ENCODE results near the gene RMI2.

RMI2 gene

DNA sequence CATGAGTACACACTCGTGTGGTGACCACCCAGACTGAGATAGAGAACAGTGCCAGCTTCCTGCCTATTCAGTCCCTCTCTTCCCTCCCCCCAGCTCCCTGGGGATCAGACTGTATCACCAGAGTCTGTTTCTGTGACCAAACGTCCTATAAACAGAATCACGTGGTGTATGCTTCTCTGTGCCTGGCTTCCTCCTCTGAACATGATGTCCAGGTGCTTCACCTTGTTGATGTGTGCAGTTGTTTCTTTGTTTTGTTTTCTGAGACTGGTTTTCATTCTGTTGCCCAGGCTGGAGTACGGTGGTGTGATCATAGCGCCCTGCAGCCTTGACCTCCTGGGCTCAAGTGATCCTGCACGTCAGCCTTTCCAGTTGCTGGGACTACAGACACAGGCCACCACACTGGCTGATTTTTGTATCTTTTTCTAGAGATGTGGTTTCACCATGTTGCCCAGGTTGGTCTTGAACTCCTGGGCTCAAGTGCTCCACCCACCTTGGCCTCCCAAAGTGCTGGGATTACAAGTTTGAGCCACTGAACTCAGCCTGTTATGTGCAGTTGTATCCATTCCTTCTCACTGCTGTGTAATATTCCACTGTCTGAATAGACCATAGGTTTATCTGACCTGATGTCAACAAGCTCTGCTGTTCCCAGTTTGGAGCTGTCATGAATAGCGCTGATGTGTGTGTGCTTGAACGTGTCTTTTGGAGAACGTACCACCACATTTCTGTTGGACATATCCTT lies 35.2 kb upstream of the RMI2 start:
- in situ Hi-C loops (cut with MboI; ENCODE audit: low sequenced_read_pairs) = no loop called here

GRCh38 chr16:11310634-11310977 lies 34.7 kb upstream of the RMI2 start:
- in situ Hi-C loops (cut with MboI; ENCODE audit: low sequenced_read_pairs) = no loop called here

- in situ Hi-C loops (cut with MboI; ENCODE audit: low sequenced_read_pairs) = no loop called here
These were observed 34.2 kb upstream of the RMI2 start for GRCh38 chr16:11310997-11311561.

- in situ Hi-C loops (cut with MboI; ENCODE audit: low sequenced_read_pairs) = no loop called here
These were observed 32.4 kb upstream of the RMI2 start for GRCh38 chr16:11312718-11313492.

GRCh38 chr16:11313493-11314308 lies 31.6 kb upstream of the RMI2 start:
- in situ Hi-C loops (cut with MboI; ENCODE audit: low sequenced_read_pairs) = no loop called here

- in situ Hi-C loops (cut with MboI; ENCODE audit: low sequenced_read_pairs) = no loop called here
These were observed 30.9 kb upstream of the RMI2 start for GRCh38 chr16:11314309-11314894.

DNA sequence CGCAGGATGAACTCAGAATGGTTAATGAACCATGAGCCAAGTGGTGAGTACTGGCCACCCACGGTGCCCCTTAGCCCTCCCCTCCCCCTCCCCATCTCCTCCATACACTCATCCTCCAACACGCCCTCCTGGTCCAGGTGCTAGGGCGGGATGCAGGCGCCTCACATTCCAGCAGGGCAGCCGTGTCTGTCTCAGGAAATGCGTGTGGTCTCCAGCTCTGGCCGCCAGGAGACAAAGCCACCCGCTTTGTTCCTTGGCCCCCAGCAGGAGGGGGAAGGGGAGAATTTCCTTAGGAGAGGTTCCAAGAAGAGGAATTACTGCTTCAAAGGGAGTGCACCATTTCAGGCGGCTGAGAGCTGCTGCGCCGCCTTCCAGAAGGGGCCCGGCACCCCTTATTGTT lies 29.7 kb upstream of the RMI2 start:
- in situ Hi-C loops (cut with MboI; ENCODE audit: low sequenced_read_pairs) = no loop called here

DNA sequence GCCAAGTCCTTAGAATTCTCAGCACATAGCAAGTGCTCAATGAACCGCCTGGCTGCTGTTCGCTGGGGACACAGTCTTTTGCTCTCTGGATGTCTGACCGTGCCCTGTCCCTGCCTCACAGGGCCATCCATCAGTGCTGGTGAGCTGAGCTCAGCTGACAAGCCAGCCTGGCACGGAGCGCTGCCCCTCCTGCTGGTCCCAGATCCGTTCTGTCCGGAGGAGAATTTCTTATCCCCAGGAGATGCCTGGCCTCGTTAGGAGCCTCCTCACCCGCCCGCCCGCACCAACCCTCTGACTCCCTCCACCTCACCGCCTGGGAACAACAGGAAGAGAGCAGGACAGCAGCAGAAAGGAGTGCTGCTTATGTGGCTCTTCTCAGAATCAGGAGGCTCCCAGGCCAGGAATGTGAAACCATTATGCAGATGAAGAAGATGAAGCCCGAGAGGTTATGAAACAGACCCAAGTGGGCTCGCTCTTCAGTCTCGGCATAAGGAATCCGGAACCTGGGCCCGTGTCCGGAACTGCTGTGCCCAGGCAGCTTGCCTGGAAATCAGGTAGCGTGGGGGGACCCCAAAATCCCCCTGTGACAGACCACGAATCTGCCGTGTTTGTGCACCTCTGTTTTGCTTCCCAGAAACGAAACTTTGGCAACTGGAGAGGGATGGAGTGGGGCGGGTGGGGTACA lies 28.8 kb upstream of the RMI2 start:
- in situ Hi-C loops (cut with MboI; ENCODE audit: low sequenced_read_pairs) = no loop called here

DNA sequence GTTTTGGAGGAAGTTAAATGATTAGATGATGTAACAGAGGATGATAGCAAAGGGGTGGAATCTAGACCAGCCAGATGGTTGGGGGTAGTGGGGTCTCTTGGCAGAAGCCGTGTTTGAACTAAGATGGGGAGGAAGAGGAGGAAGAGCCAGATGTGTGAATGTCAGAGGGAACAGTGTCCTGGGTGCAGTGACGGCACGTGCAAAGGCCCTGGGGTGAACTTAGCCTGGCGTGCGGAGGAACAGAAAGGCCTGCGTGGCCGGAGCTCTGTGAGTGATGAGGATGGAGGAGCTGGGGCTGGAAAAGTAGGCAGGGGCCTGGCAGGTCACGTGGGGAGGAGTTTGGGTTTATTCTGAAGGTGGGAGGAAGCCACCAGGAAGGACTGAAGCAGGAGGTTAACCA lies 26.4 kb upstream of the RMI2 start:
- in situ Hi-C loops (cut with MboI; ENCODE audit: low sequenced_read_pairs) = no loop called here

DNA sequence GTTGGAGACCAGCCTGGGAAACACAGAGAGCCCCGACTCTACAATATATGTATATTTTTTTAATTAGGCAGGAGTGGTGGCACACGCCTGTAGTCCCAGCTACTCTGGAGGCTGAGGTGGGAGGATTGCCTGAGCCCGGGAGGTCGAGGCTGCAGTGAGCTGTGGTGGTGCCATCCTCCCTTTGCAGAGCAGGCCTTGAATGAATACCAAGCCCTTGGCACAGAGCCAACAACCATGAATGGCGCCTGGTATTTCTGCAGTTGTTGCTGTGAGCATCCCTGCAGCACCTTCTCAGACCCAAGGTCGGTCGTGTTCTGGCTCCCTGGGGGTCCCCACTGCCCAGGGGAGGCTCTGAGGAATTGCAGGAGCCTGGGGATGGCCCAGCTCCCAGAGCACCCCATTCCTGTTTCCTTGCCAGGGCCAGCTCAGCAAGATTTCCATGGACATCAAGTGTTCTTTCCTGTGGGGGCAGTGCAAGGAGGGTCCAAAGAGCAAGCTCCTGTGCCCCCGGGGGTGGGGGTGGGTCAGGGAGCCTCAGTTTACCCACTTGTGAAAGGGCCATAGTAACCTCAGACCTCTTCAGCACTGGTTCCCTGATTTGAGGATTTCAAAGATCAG lies 25.6 kb upstream of the RMI2 start:
- in situ Hi-C loops (cut with MboI; ENCODE audit: low sequenced_read_pairs) = no loop called here

DNA sequence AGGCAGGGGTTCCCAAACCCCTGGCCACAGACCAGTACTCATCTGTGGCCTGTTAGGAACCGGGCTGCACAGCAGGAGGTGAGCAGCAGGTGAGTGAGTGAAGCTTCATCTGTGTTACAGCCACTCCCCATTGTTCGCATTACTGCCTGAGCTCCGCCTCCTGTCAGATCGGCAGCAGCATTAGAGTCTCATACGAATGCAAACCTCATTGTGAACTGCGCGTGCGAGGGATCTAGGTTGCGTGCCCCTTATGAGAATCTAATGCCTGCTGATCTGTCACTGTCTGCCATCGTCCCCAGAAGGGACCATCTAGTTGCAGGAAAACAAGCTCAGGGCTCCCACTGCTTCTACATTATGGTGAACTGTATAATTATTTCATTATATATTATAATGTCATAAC lies 25.1 kb upstream of the RMI2 start:
- in situ Hi-C loops (cut with MboI; ENCODE audit: low sequenced_read_pairs) = no loop called here

DNA sequence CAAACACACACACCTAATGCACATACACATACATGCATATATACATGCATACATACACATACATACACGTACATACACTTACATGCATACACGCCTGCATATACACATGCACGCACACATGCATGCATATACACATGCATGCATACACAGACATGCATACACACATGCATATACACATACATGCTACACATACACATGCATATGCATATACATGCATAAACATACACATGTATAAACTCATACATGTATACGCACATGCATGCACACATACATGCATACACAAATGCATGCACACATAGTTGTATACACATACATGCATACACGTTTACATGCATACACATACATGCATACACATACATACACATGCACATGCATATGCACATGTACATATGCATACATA lies 23.6 kb upstream of the RMI2 start:
- in situ Hi-C loops (cut with MboI; ENCODE audit: low sequenced_read_pairs) = no loop called here

DNA sequence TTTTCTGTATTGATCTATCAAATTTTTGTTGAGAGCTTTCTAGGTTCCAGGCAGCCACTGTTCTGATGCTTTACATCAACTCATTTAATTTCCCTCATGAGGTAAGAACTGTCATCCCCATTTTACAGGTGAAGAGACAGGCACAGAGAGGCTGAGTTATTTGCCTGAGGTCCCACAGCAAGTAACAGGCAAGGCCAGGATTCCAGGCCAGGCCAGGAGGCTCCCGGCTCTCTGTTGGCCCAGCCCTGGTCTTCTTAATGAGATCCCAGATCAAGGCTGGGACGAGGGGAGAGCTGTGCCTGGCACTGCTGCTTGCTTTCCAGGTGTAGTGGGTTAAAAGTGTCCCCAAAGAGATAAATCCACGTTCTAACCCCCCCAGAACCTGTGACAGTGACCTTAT lies 22.4 kb upstream of the RMI2 start:
- in situ Hi-C loops (cut with MboI; ENCODE audit: low sequenced_read_pairs) = no loop called here

DNA sequence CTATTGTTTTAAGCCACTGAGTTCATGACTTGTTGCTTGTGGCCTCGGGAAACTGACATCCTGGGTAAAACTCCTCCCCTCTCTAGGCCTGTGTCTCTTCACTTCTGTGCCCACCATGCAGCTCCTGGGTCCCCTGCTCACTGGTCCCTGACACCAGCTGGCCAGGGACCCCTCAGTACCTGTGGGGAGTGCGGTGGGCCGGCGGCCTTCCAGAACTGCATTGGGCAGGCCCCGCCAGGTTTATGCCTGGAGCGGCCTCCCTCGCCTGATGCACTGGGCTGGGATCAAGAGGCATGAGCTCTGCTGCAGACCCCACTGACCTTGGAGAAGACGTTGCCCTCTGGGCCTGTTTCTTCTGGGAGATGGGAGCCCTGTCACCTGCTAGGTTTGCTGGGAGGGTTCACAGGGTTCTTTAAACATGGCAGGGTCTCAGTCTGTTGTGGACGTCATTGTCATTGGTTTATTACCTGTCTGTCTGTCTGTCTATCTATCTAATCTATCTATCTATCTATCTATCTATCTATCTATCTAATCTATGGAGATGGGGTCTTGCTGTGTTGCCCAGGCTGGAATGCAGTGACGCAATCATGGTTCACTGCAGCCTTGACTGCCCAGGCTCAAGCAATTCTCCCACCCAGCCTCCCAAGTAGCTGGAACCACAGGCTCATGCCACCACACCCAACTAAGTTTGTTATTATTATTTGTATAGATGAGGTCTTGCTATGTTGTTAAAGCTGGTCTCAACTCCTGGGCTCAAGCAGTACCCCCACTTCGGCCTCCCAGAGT lies 21.5 kb upstream of the RMI2 start:
- in situ Hi-C loops (cut with MboI; ENCODE audit: low sequenced_read_pairs) = no loop called here

DNA sequence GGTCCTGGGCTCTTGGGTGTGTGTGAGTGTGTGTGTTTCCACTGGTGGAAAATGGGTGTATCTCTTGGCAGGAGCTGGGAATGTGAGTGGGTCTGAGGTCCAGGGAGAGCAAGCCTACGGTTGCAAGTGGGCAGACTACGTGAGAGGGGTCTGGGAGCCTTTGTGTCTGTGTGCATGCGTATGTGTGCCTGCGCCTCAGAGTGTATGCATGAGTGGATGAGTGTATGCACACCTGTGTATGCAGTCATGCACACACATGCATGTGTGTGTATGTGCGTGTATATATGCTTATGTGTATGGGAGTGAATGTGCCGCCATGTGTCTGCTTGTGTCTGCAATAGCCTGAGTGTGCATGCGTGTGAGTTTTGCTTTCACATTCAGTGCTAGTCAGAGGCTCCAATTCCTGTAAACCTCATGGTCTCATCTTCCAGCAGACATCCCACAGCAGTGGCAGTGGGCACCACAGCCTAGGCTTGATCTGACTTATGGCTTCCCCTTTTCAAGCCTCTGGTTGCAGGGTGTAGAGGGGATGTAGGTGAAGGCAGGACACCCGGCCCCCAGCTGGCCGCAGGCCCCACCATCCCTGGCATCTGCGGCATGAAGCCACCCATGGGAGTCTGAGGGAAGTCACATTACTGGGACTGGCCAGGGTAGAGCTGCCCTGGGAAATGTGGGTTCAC lies 19.7 kb upstream of the RMI2 start:
- in situ Hi-C loops (cut with MboI; ENCODE audit: low sequenced_read_pairs) = no loop called here

DNA sequence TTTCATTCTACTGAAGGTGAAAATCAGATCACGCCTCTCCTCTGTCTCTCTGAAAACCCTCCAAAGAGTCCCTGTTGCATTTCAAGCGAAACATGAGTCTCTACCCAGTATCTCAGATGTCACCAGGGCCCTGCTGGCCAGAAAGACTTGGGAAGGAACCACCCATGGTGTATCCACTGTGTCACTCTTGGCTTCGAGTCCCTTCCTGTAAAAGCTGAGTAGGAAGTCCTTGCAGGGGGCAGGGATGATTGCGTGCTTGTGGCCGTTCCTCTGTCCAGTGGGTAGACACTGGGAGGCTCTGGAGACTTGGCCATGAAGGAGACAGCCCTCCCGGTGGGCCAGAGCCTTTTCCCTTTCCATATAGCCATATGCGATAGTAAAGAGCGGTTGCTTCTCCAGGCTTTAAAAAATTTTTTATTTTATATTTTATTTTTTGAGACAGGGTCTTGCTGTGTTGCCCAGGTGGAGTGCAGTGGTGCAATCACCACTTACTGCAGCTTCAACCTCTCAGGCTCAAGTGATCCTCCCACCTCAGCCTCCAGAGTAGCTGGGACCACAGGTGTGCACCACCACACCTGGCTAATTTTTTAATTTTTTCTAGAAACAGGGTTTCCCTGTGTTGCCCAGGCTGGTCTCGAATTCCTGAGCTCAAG lies 19.0 kb upstream of the RMI2 start:
- in situ Hi-C loops (cut with MboI; ENCODE audit: low sequenced_read_pairs) = no loop called here

GRCh38 chr16:11326737-11327276 lies 18.5 kb upstream of the RMI2 start:
- in situ Hi-C loops (cut with MboI; ENCODE audit: low sequenced_read_pairs) = no loop called here
